Stimulated activated CD8-positive, alpha-beta memory T cell treated with anti-CD3 and anti-CD28 coated beads, Interleukin-4, amount 100 ng/mL, for 24 hours (primary cell): ENCODE results near the gene ADAMTS3.

Source experiments
- DNase-seq: peaks from one replicate; pipeline ENCODE4 v3.0.0-alpha.2; 2020; ENCODE audit warnings: low read depth

Gene ADAMTS3

GRCh38 chr4:72405417-72405816 is 163.6 kb downstream of the ADAMTS3 start:
- DNase-seq: no peak

GRCh38 chr4:72397314-72397713 is 171.7 kb downstream of the ADAMTS3 start:
- no peak for DNase-seq

- DNase-seq: no peak
Observed at GRCh38 chr4:72394012-72394663, 174.9 kb downstream of the ADAMTS3 start.

DNA sequence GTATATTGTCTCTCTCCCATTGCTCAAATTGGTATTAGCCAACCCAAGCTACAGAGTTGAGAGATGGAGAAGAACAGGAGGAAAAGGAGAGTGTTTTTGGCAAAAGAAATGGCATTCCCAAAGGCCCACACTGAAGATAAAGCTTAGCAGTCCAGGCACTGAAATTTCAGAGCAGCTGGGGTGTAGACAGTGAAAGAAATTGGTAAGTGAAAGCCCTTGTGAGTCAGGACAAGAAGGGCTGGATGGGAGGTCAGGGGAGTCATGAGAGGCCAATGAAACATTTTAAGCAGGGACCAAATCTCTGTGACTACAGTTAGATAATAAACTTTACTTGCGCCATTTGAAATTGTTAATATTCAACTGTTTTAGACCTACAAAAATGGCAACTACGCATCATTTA is 177.7 kb downstream of the ADAMTS3 start:
- no peak for DNase-seq

- no peak for DNase-seq
Observed at GRCh38 chr4:72390409-72390808, 178.6 kb downstream of the ADAMTS3 start.

GRCh38 chr4:72388521-72388920 is 180.5 kb downstream of the ADAMTS3 start:
- no peak for DNase-seq

- DNase-seq: no peak
Observed at GRCh38 chr4:72387959-72388358, 181.1 kb downstream of the ADAMTS3 start.

DNA sequence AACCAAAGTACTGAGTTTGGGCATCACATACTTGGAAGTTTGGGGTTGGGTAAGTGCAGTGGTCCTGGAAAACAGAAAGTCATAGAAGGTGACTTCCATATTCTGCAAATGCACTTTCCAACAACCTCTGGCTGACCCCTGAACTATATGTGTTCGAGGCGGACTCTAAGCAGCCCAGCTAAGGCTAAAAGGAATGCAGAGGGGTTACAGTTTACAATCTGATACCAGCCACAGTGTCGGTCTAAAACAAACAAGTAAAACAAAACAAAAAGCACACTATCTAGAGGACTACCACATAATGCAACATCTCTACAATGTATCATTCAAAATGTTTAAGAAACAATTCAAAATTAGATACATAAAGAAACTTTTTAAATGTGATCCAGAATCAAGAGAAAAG is 185.6 kb downstream of the ADAMTS3 start:
- DNase-seq: no peak

DNA sequence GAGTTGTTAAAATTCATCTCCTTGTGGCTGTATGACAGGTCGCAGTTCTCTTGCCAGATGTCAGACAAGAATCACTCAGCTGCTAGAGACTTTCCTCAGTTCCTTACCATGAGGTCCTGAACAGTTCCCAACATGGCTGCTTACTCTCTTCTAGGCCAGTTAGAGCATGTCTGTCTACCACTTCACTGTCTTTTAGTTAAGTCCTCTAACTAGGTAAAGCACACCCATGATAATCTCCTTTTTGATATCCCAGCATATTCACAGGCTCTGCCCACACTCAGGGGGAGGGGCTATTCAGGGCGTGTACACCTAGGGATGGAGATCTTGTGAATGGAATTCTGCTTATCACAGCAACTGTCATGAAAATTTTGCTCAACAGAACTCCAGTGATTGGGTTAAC is 190.1 kb downstream of the ADAMTS3 start:
- DNase-seq: no peak

GRCh38 chr4:72377491-72378194 is 191.4 kb downstream of the ADAMTS3 start:
- DNase-seq: no peak

GRCh38 chr4:72376901-72377300 is 192.1 kb downstream of the ADAMTS3 start:
- DNase-seq: no peak

DNA sequence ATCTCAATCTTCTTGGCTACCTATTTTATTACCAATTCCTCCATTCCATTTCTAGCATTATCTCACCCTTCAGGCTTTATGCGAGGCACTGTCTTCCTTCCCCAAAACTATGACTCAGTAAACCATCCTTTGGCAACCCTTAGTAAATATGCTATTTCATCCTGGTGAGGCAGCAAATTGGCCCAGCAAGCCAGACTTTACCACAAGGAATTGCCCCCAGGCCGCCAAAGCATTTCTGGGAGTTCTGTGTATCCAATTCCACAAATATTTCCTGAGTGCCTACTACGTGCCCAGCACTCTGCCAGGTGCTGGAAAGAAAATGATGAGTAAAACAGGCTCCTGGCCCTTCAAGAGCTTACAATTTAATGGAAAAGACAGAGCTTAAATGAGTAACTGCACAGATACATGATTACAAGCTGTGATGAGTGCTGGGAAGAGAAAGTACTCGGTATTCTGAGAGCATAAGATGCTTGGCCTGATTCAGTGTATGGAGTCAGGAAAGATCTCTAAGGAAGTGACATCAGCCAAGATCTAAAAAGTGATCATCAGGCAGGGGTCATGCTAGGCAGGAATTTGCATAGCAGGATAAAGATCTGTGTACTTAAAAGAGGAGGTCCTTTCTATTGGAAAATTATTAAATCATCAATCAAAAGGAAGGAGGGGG is 193.8 kb downstream of the ADAMTS3 start:
- no peak for DNase-seq

- DNase-seq: no peak
Observed at GRCh38 chr4:72374159-72374558, 194.9 kb downstream of the ADAMTS3 start.

GRCh38 chr4:72366601-72367000 is 202.4 kb downstream of the ADAMTS3 start:
- no peak for DNase-seq

GRCh38 chr4:72365981-72366380 is 203.0 kb downstream of the ADAMTS3 start:
- DNase-seq: no peak

DNA sequence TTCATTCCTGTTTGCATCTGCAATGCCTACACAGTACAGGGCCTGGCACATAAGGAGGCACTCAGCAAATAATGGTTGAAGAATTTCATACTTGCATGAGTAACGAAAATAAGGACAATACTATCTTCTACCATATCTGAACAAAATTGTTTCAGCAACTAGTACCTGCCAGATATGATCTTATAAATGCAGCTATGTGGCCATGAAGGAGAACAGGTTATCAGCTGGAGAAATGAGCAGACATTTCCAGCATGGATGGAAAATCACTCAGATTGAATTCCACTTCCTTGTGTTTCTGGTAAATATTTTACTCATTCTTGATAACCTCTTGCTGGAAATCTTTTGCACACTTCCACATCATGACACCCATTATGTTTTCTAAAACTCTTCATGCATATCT is 204.0 kb downstream of the ADAMTS3 start:
- no peak for DNase-seq

DNA sequence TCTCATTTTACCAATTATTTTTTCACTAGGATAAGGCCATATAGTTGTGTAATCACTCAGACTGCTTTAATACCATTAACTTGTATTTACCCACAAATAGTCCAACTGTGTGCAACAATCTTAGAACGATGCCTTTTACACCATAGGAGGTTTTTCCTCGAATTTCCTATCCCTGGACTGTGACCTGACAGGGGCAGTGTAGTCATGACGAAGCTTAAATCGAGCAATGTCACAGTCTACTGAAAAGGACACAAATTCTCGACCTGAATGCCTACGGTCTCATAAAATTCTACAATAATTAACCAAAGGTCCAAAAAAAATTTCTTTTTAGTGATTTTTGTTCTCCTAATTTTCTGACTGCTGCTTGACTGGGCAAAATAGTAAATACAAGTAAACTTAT is 208.9 kb downstream of the ADAMTS3 start:
- no peak for DNase-seq

GRCh38 chr4:72358483-72358882 is 210.5 kb downstream of the ADAMTS3 start:
- DNase-seq: no peak

GRCh38 chr4:72357908-72358307 is 211.1 kb downstream of the ADAMTS3 start:
- DNase-seq: no peak

- no peak for DNase-seq
Observed at GRCh38 chr4:72352711-72353110, 216.3 kb downstream of the ADAMTS3 start.

GRCh38 chr4:72351521-72351920 is 217.5 kb downstream of the ADAMTS3 start:
- no peak for DNase-seq

DNA sequence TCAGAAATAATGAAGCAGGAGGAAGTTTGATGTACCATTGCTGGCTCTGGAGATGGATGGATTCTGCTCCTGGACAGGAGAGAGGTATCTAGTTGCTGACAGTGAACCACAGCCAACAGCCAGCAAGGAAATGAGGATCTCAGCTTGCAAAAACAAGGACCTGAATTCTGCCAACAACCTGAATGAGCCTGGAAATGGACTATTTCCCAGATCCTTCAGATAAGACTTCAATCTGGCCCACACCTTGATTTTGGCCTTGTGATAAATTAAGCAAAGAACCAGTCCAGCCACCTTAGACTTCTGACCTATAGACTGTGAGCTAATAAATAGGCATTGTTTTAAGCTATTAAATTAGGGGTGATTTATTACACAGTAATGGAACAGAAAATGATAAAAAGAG is 220.3 kb downstream of the ADAMTS3 start:
- DNase-seq: no peak

DNA sequence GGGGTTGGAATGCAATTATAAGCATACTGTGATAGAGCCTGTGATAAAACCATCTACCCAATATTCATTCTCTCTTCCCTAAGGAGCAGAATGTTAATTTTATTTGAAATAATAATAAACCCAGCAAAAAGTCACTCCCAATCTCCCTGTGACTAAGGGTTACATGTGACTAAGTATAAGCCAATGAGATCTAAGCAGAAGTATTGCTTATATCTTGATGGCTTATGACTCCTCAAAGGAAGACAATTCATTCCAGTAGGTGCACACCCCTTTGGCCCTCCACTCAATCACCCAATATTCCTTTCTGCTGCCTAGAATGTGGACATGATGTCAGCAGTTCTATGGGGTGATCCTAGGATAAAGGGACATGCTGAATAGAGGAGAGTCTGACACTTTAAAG is 224.6 kb downstream of the ADAMTS3 start:
- DNase-seq: no peak
